ENCODE results near the gene LRRC75A. TPM values are rescaled to one million over a fixed set of nuclear protein-coding genes. Genes with fewer than 3 reads are reported as not detected.

LRRC75A gene
- total and polyA plus RNA-seq, 8 donors: 1.1 to 306 (median 3.7) TPM

- TF ChIP-seq, protein P1, sequence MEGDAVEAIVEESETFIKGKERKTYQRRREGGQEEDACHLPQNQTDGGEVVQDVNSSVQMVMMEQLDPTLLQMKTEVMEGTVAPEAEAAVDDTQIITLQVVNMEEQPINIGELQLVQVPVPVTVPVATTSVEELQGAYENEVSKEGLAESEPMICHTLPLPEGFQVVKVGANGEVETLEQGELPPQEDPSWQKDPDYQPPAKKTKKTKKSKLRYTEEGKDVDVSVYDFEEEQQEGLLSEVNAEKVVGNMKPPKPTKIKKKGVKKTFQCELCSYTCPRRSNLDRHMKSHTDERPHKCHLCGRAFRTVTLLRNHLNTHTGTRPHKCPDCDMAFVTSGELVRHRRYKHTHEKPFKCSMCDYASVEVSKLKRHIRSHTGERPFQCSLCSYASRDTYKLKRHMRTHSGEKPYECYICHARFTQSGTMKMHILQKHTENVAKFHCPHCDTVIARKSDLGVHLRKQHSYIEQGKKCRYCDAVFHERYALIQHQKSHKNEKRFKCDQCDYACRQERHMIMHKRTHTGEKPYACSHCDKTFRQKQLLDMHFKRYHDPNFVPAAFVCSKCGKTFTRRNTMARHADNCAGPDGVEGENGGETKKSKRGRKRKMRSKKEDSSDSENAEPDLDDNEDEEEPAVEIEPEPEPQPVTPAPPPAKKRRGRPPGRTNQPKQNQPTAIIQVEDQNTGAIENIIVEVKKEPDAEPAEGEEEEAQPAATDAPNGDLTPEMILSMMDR (IDR thresholded peaks at IDR 0.05): no peak
- Histone ChIP-seq H3K27me3 (no peaks in the 10 kb centered on the region), H3K27ac (no peak overlapping the region), H3K36me3 (peaks cover 9 to 58% (median 42%) of the 10 kb centered on the region in 4 donors), H3K4me1 (peaks cover 29 to 45% (median 37%) of the 10 kb centered on the region in 4 donors), H3K9me3 (no peaks in the 10 kb centered on the region), H3K4me3 (no peak overlapping the region)
- intact Hi-C loops (cut with DNase I; ENCODE audit: low total_unique reads): no loop called here
- WGBS, 5 donors: 92 to 94% (median 92%) methylated on average over 6 to 7 of the region's 7 CpGs
- DNase-seq: no peak
Measured at GRCh38 chr17:16422416-16422815, 69.6 kb downstream of the LRRC75A start.

GRCh38 chr17:16419929-16420271 lies 72.1 kb downstream of the LRRC75A start:
- peaks cover 18 to 55% (median 50%) of the 10 kb centered on the region in 4 donors for H3K4me1 ChIP-seq
- no peak for TF ChIP-seq EP300 (IDR thresholded peaks at IDR 0.05)
- no peaks in the 10 kb centered on the region for H3K9me3 ChIP-seq
- H3K4me3 ChIP-seq: no peak overlapping the region
- H3K27ac ChIP-seq: peak overlapping the region; percentile 47 to 93 (median 83)
- H3K27me3 ChIP-seq: no peaks in the 10 kb centered on the region
- WGBS, 5 donors: 55 to 86% (median 73%) methylated on average over 10 of the region's 10 CpGs
- no peak for DNase-seq
- intact Hi-C loops (cut with DNase I; ENCODE audit: low total_unique reads): no loop called here
- H3K36me3 ChIP-seq: peaks cover 9 to 36% (median 26%) of the 10 kb centered on the region in 4 donors

- DNase-seq: peak in 1 of 2 donors; percentile 68
- WGBS, 5 donors: 44 to 62% (median 60%) methylated on average over 8 of the region's 8 CpGs
Measured at GRCh38 chr17:16419074-16419928, 72.7 kb downstream of the LRRC75A start.

GRCh38 chr17:16418685-16419068 lies 73.3 kb downstream of the LRRC75A start:
- Histone ChIP-seq H3K4me1 (peaks cover 18 to 57% (median 51%) of the 10 kb centered on the region in 4 donors), H3K9me3 (no peaks in the 10 kb centered on the region), H3K36me3 (peaks cover 9 to 28% (median 22%) of the 10 kb centered on the region in 4 donors), H3K27ac (peak overlapping the region; percentile 20 to 93 (median 83)), H3K4me3 (no peak overlapping the region), H3K27me3 (no peaks in the 10 kb centered on the region)
- TF ChIP-seq POLR2AphosphoS5 (IDR thresholded peaks at IDR 0.05) (no peak), EP300 (IDR thresholded peaks at IDR 0.05) (no peak), POLR2A (IDR thresholded peaks at IDR 0.05) (no peak)
- TF ChIP-seq, protein P1 (IDR thresholded peaks at IDR 0.05): no peak
- 43 to 89% (median 50%) methylated on average over 2 of the region's 2 CpGs for WGBS, 5 donors
- DNase-seq: no peak
- intact Hi-C loops (cut with DNase I; ENCODE audit: low total_unique reads): no loop called here

More at GRCh38 chr17:16419074-16419928, 72.7 kb downstream of the LRRC75A start:
- Histone ChIP-seq H3K27ac (peak overlapping the region; percentile 47 to 93 (median 83)), H3K36me3 (peaks cover 9 to 35% (median 26%) of the 10 kb centered on the region in 4 donors), H3K4me3 (no peak overlapping the region), H3K9me3 (no peaks in the 10 kb centered on the region), H3K27me3 (no peaks in the 10 kb centered on the region), H3K4me1 (peaks cover 18 to 57% (median 51%) of the 10 kb centered on the region in 4 donors)
- TF ChIP-seq, protein P1 (IDR thresholded peaks at IDR 0.05): no peak
- TF ChIP-seq POLR2AphosphoS5 (IDR thresholded peaks at IDR 0.05) (peak in 1 of 3 donors; percentile 64), EP300 (IDR thresholded peaks at IDR 0.05) (no peak)
- intact Hi-C loops (cut with DNase I; ENCODE audit: low total_unique reads): no loop called here

Measured in stomach (tissue), 9 donors.